IPS-NIHi11 (cell line): ENCODE data around the gene NYNRIN.

Experiments
- DNase-seq: peaks from one replicate; pipeline ENCODE4 v3.0.0; 2012; ENCODE audit warnings: mixed read lengths, low spot score

The NYNRIN gene

DNA sequence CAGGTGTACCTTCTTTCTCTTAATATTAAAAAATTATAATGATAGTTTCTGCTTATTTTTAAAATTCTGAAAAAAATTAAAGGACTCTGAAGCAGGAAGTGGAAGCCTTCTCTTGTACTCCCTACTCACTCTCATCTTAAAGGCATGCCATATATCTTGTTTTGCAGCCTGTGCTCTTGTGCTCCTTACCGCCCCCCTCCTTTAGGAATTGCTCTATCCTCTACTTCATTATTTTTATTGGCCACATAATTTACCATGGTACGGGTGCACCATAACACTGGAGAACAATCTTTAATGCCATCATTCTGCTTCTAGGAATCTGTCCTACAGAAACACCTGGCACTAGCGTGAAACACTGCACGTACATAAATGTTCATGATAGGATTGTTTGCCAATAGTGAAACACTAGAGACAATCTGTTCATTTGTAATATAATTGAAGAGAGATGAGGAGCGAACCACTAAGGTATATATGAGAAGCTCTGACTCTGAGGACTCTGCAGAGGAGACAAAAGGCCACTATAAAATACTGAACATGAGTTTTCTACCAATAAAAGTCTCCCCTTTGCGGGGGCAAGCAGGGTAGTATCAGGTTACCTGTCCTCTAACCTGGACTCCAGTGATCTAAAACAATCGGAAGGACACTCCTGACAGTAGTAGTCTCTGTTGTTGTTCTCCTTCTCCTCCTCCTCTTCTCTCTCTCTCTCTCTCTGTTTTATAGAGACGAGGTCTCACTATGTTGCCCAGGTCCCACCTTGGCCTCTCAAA, 6.3 kb upstream of the NYNRIN start:
- DNase-seq = no peak

DNA sequence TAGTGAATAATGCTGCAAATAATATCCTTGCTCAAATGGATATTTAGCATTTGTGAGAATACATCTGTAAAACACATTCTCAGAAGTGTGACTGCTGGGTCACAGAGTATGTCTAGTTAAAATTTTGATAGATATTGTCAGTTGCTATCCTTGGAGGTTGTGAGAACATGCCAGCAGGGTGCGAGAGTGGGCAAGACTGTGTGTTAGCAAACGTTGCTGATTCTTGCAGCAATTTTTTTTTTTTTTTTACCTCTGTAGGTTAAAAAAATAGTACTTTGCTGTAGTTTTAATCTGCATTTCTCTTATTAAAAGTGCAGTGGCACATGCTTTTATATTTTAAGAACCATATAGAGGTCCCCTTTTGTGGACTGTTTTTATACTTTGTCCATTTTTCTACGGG, 4.5 kb upstream of the NYNRIN start:
- no peak for DNase-seq

DNA sequence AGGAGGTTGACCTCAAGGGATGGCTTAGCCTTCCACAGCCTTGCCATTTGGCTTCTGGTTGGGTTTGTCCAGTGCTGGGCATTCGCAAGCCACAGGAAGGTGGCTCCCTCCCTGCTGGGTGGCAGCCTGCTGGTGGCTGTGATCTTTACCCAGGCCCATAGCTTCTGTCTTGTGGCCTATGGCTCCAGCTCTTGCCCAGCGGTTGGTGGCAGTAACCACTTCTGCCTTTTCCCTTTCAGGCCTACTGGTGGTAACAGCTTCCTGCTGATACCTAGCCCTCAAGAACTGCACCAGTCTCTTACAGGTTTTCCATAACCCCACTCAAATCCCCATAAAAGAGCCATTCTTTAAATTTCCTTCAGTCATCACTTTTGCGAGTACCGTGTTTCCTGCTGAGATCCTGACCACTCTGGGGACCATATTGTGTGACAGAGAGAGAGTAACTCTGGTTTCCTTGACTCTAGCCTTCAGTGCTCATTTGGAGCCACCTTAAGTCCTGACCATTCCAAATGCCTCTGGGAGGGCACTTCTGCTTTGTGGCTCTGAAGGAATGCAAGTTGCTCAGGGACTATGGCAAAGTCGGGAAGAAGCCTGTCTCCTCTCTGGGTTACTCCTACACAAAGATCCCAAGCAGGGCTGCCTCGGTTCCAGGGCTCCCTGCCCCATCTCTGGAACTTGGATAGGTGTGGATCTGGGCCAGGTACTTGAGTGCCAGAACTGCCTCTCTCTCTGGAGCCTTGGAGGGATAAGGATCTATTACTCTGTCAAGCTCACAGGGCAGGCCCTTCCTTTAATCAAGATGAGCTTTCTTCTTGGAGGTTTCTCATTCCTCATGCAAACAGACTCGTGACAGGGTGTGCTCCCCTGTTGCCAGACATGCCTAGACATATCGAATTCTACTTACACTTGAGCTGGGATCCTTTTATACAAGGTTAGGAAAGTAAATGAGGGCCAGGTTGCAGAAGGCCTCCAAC, 2.9 kb upstream of the NYNRIN start:
- DNase-seq = no peak

DNA sequence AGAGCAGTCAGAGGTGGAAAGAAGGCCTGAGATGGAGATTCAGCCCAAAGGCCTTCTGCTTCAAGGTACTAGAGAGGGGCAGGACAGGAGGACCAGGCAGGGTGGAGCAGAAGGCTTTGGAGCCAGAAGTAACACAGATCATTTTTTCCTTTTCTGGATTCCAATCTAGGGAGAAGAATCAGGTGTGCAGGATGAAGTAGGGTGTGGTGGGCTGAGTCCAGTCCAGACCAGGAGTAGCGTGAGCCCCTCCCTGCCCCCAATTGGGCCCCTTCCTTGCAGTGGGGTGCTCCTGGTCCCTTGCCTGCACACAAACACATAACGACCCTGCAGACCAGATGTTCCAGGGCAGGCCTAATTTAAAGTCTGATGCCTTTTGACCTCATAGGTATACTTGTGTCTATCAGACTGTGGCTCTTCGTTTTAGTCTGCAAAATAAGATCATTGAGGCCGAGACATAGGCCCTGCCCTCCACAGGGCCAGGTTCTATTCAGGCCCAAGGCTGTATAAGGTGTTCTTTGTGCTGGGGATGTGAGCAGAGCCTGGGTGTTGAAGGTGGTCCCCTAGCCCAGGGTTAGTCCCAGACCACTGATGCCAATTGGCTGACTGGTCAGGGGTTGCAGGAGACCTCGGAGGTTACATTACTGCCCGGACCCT, 1.0 kb upstream of the NYNRIN start:
- DNase-seq = no peak

DNA sequence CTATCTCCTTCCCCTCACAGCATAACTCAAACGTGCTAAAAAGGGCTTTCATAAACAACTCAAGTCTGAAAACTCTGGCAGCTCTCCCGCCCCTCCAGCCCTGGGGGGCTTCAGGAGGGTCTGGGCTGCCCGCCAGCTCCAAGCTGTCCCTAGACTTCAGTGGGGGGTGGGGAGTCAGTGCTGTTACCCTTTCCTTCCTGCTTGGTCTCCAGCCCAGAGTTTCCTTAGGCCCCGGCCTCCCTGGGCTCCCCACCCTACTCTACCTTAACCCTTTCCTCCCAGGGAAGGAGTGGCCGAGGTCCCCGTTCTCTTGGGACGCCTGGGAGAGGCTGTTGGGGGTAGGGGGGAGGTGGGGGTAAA, 530 bp upstream of the NYNRIN start:
- peak; percentile 75 for DNase-seq

DNA sequence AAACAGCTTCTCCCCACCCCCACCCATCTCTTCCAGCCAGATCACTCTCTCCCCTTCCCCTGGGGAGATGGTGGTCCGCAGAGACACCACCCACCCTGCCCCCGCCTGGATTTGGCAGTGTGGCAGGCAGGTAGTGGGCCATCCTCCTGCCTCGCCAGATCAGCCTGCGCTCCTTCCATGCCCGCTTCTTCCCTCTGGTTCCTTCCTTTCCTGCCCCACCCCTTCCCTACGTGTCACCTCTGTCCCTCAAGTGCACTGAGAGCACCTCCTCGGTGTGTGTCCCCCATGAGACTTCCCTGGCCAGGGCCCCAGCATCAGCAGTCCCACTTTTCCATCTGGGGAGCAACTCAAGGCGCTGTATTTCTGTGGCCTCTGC, 632 bp downstream of the NYNRIN start:
- no peak for DNase-seq

DNA sequence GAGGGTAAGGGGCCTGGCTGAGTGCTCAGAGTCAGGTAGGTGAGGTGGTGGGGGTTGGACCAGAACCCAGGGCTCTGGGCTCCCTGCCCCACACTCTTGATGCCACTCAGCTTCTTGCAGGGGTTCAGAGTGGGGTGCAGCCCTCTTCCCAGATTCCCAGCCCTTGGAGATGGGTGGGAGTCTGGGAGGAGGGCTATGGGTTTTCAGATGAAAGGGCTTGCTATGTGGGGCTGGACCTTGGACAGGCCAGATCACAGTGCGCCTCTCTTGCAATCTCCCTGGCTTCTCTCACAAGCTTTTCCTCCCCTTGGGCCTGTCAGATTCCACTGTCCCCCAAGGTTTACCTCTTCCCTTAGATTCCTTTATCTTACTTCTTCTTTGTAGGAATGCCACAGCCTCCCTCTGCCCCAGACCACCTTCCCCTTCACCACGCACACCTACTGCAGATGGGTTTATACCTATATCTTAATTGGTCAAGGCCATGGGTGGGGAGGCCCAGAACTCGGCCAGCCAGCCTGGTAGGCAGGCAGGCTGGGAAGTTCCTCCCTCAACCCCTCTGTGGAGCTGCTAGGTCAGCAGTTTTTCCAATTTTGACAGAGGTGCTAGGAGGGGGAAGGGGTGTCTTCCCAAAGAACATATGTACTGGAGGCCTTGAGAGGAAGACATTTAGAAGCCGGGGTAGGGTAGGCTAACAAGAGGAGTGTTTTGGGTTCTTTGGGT, 1.4 kb downstream of the NYNRIN start:
- DNase-seq = no peak

DNA sequence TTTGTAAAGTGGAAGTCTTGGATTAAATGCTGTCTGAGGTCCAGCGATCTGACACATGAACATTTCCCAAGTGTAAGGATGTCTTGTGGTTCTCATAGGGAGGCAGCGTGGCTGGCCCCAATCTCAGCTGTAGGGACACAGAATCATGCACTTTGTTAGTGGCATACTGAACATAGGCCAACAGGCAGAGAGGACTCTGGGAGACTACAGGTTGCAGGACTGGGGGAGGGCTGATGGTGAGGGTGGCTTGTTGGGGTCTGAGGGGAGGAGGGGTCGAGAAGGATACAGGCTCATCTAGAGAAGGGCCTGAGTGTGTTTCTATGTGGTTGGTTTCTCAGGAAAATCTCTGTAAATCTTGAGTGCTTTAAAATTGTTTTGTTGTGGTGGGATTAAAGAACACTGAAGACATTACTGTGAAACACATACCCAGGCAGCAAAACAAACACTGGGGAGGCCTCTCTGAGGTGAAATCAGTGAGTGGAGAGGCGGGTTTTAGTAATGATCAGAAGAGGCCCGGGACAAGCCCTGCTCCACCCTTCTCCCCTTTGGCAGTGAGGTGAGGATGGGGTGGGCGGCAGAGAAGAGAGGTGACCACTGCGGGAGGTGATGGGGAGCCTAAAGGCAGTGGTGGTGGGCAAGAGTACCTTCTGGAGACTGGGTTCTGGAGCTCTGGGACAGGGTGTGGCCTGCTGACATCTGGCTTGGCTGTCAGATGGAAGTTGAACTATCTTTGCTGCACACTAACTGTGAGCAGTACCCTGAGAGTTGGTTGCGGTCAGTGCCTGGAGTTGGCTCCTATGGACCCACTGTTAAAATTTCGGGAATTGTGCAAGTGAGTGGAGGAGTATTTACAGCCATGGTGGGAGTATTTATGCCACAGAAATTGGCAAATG, 3.3 kb downstream of the NYNRIN start:
- no peak for DNase-seq

DNA sequence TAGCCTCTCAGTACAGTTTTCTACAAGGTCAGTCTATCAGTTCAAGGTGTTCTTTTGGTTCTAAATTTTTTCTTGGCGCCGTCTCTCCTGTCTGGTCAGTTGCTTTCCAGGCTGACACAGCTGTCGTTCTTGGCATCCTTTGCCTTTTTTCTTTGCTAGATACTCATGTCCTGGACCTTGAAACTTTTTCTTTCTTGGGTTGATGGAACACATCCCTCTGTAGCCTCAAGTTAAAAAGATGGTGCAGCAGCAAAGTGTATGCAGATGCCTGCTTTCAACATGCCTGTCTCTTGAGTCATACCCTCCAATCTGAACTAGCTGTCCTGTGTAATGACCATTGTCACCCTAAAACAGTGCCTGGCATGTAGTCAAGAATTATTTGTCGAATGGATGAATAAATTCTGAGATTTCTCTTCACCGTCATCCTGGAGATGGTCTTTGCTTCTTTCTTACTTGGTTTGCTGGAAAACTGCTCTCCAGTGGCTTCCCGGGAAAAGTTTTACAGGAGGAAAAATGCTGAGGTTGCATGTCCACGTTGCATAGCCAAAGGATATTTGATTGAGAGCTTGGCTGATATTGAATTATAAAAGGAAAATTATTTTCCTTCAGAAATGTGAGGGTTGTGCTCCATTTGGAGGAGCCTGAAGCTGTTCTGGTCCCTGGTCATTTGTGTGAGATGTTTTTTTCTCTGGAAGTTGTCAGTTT, 4.6 kb downstream of the NYNRIN start:
- no peak for DNase-seq

DNA sequence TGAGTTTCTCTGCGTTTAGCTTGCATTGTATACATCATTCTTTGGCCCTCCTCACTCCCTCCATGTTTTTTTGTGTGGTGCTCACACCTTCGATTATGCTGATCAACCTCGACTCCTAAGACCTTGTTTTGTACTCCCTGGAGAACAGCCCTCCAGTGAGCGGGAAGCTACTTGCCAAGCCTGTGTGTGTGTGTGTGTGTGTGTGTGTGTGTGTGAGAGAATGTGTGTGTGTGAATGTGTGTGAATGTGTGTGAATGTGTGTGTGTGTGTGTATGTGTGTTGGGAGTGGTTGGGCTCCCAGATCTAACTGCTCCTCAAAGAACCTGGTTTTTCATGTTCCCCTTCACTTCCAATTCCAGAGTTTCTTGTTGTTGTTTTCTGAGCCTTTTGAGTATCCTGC, 6.0 kb downstream of the NYNRIN start:
- no peak for DNase-seq

DNA sequence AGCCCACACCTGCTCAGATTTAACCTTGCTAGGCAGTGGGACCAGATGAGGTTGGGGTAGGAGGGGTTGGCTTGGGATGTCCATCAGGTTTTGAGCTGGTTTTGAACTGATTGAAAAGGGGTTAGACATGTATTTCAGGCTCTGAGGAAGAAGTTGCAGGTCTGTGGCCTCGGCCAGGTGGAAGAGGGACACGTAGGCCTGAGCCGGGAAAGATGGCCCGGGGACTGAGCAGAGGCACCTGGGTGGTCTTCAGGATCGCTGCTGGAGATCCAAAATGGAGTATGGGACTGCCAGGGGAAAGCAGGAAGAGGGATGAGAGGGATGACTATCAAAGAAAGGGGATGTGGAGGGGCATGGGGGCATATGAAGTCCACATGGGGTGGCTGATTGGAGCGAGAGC, 7.6 kb downstream of the NYNRIN start:
- no peak for DNase-seq

DNA sequence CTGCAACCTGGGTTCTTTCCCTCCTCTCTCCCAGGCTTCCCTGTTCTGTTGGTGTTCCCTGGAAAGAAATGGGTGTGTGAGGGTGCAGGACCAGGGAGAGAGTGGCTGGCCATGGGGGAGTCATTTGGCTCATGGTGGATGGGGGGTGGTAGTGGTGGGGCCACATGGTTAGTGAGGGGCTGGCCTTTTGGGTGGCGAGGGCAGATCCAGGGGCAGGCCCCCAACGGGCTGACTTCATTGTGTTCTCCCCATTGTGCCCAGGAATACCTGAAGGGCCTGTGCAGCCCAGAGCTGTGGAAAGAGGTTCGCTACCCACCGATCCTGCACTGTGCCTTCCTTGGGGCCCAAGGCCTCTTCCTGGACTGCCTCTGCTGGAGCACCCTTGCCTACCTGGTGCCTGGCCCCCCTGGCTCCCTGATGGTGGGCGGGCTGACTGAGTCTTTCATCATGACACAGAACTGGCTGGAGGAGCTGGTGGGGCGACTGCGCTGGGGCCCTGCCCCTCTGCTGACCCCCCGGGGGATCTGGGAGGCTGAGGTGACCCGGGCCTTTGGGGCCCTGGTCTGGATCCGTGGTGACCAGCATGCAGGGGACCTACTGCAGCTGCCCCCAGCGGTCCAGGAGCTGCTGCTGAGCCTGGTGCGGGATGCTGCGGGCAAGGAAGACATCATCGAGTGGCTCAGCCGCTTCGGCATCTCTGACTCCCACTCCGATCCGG, 9.0 kb downstream of the NYNRIN start:
- DNase-seq = no peak

DNA sequence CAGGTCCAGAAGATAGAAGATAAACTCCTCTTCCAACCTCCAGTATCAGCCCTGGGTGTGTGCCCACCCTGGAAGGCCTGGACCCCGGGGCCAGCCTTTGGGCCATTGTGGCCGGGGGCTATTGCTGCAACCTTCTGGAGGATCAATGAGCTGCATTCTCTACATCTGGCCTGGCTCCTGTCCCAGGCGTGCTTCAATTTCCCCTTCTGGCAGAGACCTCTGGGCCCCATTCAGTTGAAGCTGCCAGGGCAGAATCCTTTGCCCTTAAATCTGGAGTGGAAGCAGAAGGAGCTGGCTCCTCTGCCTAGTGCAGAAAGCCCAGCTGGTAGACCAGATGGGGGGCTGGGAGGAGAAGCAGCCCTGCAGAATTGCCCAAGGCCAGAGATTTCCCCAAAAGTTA, 10.0 kb downstream of the NYNRIN start:
- DNase-seq = no peak

DNA sequence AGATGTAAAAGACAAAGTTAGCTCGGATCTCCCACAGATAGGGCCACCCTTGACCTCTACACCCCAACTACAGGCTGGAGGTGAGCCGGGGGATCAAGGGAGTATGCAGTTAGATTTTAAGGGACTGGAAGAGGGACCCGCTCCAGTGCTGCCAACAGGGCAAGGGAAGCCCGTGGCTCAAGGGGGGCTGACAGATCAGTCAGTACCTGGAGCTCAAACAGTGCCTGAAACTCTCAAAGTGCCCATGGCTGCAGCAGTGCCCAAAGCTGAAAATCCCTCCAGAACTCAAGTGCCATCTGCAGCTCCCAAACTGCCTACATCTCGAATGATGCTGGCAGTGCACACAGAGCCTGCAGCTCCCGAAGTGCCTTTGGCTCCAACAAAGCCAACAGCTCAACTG, 10.4 kb downstream of the NYNRIN start:
- DNase-seq = no peak

DNA sequence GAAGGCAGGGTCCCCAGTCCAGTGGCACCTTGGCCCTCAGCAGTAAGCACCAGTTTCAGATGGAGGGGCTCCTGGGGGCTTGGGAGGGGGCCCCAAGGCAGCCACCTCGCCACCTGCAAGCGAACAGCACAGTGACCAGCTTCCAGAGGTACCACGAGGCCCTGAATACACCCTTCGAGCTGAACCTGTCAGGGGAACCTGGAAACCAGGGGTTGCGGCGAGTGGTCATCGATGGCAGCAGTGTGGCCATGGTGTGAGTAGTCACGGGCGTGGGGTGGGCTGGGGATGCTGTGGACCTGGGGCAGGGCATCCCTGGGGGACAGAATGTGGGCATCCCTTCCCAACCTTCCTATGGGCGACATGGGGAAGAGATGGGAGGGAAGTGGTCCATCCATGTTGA, 11.2 kb downstream of the NYNRIN start:
- DNase-seq = no peak

DNA sequence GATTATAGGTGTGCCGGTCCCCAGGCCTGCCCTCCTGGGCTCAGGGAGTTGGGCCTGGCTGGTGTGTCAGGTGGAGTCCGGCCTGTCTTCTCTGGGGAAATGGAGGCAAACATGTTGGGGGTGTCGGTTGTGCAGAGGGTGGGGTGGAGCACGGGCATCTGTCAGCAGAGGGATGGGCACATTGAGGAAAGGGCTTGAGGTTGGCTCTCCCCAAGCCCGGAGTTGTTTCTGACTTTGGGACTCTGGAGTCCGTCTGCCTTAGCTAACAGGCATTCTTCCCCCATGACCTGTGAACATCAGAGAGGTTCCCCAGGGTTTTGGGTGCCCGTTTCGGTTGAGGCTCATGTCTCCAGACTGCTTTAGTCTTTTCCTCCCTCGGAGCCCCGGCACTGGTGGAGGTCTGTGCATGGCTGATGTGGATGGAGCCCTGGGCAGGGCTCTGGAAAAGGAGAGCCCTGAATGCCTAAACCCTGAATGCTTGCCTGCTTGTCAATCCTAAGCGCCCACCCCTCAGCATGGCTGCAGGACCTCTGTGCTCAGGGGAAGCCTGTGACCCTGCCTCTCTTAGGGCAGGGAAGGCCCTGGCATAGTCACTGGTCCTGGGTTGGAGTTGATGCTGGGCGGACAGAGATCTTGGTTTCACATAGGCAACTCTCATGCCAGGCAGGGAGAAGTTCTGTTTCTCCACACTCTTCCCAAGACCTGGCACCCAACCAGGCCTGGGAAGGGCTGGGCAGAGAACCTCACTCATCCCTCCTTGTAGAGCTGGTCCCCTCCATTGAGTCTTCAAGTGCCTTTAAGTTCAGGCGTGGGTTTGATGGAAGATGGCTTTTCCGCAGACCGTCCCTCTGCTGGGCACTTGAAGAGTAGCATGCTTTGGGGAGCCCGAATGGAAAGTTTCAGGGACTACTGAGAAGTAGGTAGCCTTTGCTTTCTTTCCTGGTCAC, 12.9 kb downstream of the NYNRIN start:
- peak; percentile 71 for DNase-seq

DNA sequence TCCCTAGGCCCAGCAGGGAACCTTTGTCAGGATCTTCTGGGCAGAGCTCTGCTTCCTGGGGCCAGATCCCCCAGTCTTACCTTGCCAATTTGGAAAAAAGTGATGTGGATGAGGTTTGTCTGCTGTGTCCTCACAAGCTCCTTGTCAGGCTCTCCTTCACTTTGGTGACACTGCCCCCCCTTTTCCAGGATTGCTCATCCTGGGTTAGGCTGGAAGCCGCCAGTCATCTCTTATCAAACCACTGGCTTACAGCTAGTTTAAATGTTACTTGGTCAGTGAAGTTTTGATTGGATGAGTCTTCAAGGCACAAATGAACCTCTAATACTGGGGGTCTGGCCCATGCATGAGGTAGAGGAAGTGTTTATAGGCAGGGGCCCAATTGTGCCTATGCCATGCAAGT, 15.3 kb downstream of the NYNRIN start:
- DNase-seq = no peak

DNA sequence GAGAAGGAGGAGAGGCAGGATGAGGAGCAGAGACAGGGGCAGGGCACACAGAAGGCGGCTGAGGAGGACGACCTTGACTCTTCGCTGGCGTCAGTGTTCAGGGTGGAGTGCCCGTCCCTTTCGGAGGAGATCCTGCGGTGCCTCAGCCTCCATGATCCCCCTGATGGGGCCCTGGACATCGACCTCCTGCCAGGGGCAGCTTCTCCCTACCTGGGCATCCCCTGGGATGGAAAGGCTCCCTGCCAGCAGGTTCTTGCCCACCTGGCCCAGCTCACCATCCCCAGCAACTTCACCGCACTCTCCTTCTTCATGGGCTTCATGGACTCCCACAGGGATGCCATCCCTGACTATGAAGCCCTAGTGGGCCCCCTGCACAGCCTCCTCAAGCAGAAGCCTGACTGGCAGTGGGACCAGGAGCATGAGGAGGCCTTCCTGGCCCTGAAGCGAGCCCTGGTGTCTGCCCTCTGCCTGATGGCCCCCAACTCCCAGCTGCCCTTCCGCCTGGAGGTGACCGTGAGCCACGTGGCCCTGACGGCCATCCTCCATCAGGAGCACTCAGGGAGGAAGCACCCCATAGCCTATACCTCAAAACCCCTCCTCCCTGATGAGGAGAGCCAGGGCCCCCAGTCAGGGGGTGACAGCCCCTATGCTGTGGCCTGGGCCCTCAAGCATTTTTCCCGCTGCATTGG, 16.1 kb downstream of the NYNRIN start:
- no peak for DNase-seq
